HepG2 (cell line): ENCODE results near the gene NACC2. TPM values are rescaled to one million over a fixed set of nuclear protein-coding genes. Genes with fewer than 3 reads are reported as not detected.

ENCODE experiments used
- ARID4A ChIP-seq: sonication (generic); formaldehyde crosslinking; IDR thresholded peaks from 2 replicates; pipeline ENCODE4 v1.5.0; 2020; ENCODE audit warnings: mild to moderate bottlenecking, missing genetic modification reagents, borderline replicate concordance
- ELF1 ChIP-seq: sonication (generic); formaldehyde crosslinking; IDR thresholded peaks from 2 replicates; pipeline ENCODE4 v1.4.0; 2020; ENCODE audit warnings: missing genetic modification reagents
- FOXO4 ChIP-seq: sonication (generic); formaldehyde crosslinking; conservative IDR thresholded peaks from 2 replicates; pipeline ENCODE4 v1.8.1; 2023; ENCODE audit warnings: missing genetic modification reagents
- HNF4G ChIP-seq, 2 experiments: sonication (generic) in 1 of 2; formaldehyde crosslinking in 1 of 2; IDR thresholded peaks; 2 replicates each; pipeline versions ENCODE4 v1.4.0 to v1.6.1; 2011 to 2020; ENCODE audit warnings: borderline replicate concordance in 2 of 2, low read depth in 2 of 2, mild to moderate bottlenecking in 2 of 2, low read length in 1 of 2, missing genetic modification reagents in 1 of 2, moderate library complexity in 1 of 2
- PATZ1 ChIP-seq: sonication (generic); formaldehyde crosslinking; IDR thresholded peaks from 2 replicates; pipeline ENCODE4 v1.4.0; 2020; ENCODE audit warnings: missing genetic modification reagents
- PTBP1 ChIP-seq: fragments of 200-400 bp; formaldehyde crosslinking; IDR thresholded peaks from 2 replicates; pipeline ENCODE4 v1.6.1; 2018; ENCODE audit warnings: low read length, low read depth; ENCODE audit not compliant: poor library complexity, severe bottlenecking
- SP4 ChIP-seq: sonication (generic); formaldehyde crosslinking; IDR thresholded peaks from 2 replicates; pipeline ENCODE4 v1.8.1; 2023; ENCODE audit warnings: mild to moderate bottlenecking, missing genetic modification reagents
- TEAD2 ChIP-seq: sonication (generic); formaldehyde crosslinking; IDR thresholded peaks from 2 replicates; pipeline ENCODE4 v1.9.0; 2021; ENCODE audit warnings: missing genetic modification reagents
- ZFP91 ChIP-seq: sonication (generic); formaldehyde crosslinking; IDR thresholded peaks from 2 replicates; pipeline ENCODE4 v1.9.0; 2022; ENCODE audit warnings: missing genetic modification reagents, mild to moderate bottlenecking, borderline replicate concordance
- ZMYM3 ChIP-seq: sonication (generic); formaldehyde crosslinking; IDR thresholded peaks from 2 replicates; pipeline ENCODE4 v1.5.1; 2020; ENCODE audit warnings: mild to moderate bottlenecking, missing genetic modification reagents
- ZMYM4 ChIP-seq: sonication (generic); formaldehyde crosslinking; IDR thresholded peaks from 2 replicates; pipeline ENCODE4 v1.8.1; 2023; ENCODE audit warnings: mild to moderate bottlenecking, missing genetic modification reagents
- ZNF280D ChIP-seq: sonication (generic); formaldehyde crosslinking; IDR thresholded peaks from 2 replicates; pipeline ENCODE4 v1.5.1; 2020; ENCODE audit warnings: mild to moderate bottlenecking, missing genetic modification reagents
- ZNF878 ChIP-seq: sonication (generic); formaldehyde crosslinking; IDR thresholded peaks from 2 replicates; pipeline ENCODE4 v1.8.1; 2023; ENCODE audit warnings: mild to moderate bottlenecking, missing genetic modification reagents, moderate library complexity
- polyA plus RNA-seq, 8 experiments: library from polyadenylated mRNA; depleted of rRNA in 3 of 8; stranded (reverse) in 7 of 8; unstranded in 1 of 8; fragments of >200 nt; fragmentation: Illumina TruSeq in 4 of 8; extraction: Trizol in 4 of 8; gene quantifications; 2 replicates each; pipeline versions ENCODE4 v1.2.1 to v1.2.3, GENCODE V29; 2011 to 2016; ENCODE audit warnings: low read depth in 4 of 8, missing spikeins in 1 of 8, mixed read lengths in 1 of 8; ENCODE audit not compliant: insufficient read depth in 1 of 8
- total RNA-seq, 5 experiments: library from RNA; depleted of rRNA; stranded (reverse); fragments of >200 nt; fragmentation: Illumina TruSeq; extraction: Trizol; gene quantifications; 2 replicates each; pipeline ENCODE4 v1.2.3, GENCODE V29; 2016; ENCODE audit warnings: low read depth in 1 of 5

NACC2 gene
- total and polyA plus RNA-seq, 2 of the 13 experiments (the other 11 are each of a cell fraction or from before 2014, with no cell fraction given), result 5.9 to 12.3 TPM

- TF ChIP-seq HNF4G (IDR thresholded peaks at IDR 0.05; ENCODE audit: borderline replicate concordance, low read depth, low read length) (no peak; the same call in 1 of the 2 replicates), HNF4G (CRISPR knock-in tag; IDR thresholded peaks at IDR 0.05; ENCODE audit: borderline replicate concordance, low read depth) (peak; percentile 45; the same call in 1 of the 2 replicates), ZNF878 (CRISPR knock-in tag) (no peak), PTBP1 (peak; percentile 29), ZMYM3 (CRISPR knock-in tag) (peak; percentile 100), ELF1 (CRISPR knock-in tag) (no peak), SP4 (CRISPR knock-in tag) (0 out of 2 replicates have a peak, but pooled peaks have one; percentile 23), ZFP91 (CRISPR knock-in tag) (peak; percentile 56; the same call in 1 of the 2 replicates), ZNF280D (peak; percentile 71; the same call in 1 of the 2 replicates), ZMYM4 (CRISPR knock-in tag) (no peak), ARID4A (CRISPR knock-in tag) (0 out of 2 replicates have a peak, but pooled peaks have one; percentile 16), TEAD2 (CRISPR knock-in tag) (no peak), PATZ1 (peak; percentile 46; the same call in 1 of the 2 replicates), FOXO4 (0 out of 2 replicates have a peak, but pooled peaks have one; percentile 15)
These were observed 5.9 kb upstream of the NACC2 start (continued) for GRCh38 chr9:136100700-136101614.
